GM12873 (cell line): ENCODE results near the gene CMTM4.

Experiments
- TF ChIP-seq, protein P1 (sequence below): IDR thresholded peaks from 2 replicates; pipeline ENCODE4 v1.5.1; 2012; ENCODE audit warnings: low read depth, mild to moderate bottlenecking, moderate library complexity, low read length, control low read depth; ENCODE audit not compliant: insufficient read depth; ENCODE audit errors: missing control alignments

CMTM4 gene

DNA sequence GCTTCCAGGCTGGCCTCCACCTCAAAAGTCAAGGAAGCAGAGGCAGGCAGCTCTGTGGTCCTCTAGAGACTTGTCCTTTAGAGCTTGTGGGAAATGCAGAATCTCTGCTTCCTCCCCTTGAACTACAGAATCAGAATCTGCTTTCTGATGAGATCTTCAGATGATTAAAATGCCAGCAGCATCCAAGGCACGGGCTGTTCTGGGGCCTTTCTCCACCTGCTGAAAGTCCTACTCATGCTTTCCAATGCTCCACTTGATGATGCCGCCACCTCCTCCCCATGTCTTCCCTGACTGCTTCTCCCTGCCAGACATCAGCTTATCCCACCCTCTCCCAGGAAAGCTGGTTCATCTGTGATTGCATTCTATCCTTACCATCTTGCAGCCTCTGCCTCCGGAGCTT is 58.7 kb downstream of the CMTM4 start:
- TF ChIP-seq, protein P1, sequence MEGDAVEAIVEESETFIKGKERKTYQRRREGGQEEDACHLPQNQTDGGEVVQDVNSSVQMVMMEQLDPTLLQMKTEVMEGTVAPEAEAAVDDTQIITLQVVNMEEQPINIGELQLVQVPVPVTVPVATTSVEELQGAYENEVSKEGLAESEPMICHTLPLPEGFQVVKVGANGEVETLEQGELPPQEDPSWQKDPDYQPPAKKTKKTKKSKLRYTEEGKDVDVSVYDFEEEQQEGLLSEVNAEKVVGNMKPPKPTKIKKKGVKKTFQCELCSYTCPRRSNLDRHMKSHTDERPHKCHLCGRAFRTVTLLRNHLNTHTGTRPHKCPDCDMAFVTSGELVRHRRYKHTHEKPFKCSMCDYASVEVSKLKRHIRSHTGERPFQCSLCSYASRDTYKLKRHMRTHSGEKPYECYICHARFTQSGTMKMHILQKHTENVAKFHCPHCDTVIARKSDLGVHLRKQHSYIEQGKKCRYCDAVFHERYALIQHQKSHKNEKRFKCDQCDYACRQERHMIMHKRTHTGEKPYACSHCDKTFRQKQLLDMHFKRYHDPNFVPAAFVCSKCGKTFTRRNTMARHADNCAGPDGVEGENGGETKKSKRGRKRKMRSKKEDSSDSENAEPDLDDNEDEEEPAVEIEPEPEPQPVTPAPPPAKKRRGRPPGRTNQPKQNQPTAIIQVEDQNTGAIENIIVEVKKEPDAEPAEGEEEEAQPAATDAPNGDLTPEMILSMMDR = no peak

DNA sequence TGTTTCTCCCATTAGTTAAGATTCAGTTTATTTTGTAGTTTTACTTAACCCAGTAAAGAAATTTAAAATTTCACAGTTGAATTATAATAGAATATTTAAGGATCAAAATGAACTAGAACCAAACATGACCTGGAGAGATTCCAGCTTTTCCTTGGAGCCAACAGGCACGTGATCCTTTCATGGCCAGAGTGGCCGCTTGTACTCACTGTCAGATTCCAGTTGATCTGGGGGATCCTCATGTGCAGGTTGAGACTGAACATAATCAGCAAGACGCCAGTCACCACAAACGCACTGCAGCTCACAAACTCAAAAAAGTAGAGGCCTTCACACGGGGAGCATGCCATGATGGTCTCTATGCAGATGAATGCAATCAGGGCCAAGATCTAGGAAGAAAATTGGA is 60.3 kb downstream of the CMTM4 start:
- TF ChIP-seq, protein P1 = no peak

DNA sequence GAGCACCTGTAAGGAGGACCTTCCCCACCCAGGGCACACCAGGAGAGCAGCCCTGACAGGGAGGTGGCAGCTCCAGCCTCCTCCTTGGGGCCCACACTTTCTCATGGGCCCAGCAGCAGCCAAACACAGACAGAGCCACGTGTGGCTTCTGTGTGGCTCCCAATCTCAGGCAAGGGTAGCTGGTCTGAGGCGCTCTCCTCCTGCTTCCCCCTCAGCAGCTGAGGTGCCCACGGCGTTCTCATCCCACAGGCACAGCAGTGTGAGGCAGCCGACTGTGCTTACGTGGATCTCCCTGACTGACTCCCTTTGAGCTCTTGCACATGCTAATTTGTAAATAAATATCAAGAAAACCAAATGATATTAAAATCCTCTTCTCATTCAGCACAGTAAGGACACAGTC is 61.1 kb downstream of the CMTM4 start:
- TF ChIP-seq, protein P1 = no peak

DNA sequence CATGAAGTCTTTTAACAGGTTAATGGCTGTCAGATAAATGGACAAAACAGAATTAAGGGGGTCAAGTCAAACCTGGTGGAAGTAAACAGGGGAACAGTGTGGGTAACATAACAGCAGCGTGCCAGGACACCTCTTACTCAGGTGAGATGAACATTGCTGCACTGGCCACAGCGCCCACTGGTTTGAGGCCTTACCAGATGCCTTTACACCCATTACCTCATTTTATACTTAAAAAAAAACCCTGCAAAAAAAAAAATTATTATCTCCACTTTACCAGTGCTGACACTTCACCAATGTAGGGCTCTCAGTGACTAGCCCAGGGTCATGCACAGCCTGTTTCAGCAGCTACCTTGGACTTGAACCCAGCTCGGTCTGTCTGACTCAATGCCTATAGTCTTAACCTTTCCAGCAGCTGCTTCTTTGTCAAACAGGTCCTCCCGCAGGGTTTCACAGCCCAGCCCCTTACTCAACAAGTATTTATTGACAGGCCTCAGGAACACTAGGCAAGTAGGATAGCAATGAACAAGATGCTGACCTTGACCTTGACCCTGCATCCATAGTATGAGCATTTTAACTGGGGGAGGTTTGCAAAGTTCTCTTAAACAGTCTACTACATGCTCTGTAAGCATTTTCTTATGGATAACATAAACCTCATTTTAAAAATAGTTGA is 61.9 kb downstream of the CMTM4 start:
- TF ChIP-seq, protein P1 = no peak

DNA sequence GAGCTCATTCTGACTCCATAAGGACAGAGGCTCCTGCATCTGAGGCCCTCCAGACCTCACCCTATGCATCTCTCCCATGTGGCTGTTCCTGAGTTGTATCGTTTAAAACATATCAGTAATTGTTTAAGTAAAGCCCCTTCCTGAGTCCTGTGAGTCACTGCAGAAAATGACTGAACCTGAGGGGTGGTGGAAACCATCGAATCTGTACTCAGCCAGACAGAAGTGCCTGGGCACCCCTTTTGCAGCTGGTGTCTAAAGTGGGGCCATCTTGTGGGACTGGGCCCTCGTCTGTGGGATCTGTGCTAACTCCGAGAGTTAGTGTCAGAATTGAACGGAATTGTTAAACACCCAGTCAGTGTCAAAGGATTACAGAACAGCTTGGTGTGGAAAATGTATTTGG is 66.7 kb downstream of the CMTM4 start:
- TF ChIP-seq, protein P1 = no peak

DNA sequence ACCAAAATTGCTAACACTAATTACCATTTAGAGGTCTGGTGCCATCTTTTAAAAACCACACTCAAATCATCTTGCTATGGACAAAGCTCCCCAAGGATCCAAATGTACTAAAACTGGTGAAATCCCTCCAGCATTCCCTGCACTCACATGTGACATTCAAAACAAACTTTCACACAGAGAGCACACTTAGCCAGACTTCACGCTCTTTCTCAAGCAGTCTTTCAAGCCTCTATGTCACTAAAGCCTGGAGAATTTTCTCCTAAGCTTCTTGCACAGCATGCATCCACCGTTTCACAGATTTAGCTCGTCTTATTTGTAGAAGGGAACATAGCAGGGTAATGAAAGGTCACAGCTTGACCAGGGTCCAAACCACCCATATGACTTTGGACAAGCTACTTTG is 72.8 kb downstream of the CMTM4 start:
- TF ChIP-seq, protein P1 = no peak

DNA sequence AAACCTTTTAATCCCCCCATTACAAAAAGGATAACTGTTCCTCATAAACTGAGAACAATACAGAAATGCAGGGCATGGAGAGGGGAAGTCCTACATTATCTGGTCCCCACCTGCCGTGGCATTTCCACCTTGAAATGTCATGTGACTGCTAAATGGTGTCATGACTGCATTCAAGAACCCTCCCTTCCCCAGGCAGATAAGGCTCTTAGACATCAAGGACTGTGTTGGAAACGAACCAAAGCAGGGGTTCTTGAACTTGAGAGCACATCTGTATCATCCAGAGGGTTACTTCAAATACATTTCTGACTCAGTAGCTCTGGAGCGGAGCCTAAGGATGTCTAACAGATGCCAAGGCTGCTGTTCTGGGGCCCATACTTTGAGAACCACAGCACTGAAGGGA is 73.7 kb downstream of the CMTM4 start:
- TF ChIP-seq, protein P1 = no peak

DNA sequence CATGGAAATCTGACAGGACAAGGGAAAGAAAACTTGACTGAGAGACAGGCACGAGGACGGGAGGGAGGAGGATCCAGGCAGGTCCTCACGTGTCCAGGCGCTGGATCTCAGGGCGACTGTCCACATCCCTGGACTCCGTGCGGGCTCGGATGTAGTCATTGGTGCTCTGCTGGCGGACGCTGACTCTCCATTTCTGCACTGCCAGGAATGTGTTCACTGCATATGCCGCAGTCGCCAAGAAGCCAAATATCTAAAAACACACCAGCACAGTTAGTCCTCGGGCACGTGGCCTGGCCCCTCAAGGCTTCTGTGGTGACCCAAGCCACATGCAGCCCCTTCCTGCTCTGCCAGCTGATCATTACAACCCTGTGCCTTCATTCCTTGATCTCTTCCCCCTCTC is 74.6 kb downstream of the CMTM4 start:
- TF ChIP-seq, protein P1 = no peak
